AG08395 (cell line): ENCODE measurements around the gene NVL.
"Not testable (repeated sequence)": the region's sequence is repeated elsewhere in the genome, so short reads cannot be mapped to it uniquely, and the experiment has no call there.

ENCODE experiments used
- DNase-seq: peaks from one replicate; pipeline ENCODE4 v3.0.0; 2012; ENCODE audit warnings: mixed read lengths, low spot score

Gene NVL

GRCh38 chr1:224333939-224334786 is 4.2 kb upstream of the NVL start:
- DNase-seq = peak; percentile 27

GRCh38 chr1:224333309-224333926 is 3.4 kb upstream of the NVL start:
- peak; percentile 50 for DNase-seq

DNA sequence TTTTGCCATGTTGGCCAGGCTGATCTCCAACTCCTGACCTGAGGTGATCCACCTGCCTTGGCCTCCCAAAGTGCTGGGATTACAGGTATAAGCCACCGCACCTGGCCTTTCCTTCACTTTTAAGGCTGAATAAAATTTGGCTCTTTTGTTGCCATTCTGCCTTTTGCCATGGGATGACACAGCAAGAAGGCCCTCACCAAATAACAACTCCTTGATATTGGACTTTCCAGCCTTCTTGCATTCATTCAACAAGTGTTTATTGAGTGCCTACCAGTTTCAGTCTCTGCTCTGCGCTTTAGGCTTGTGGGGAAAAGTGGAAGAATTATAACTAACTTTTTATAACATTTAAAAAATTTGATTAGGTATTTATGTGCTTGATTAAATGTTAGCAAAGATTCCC is 1.9 kb upstream of the NVL start:
- DNase-seq = no peak

DNA sequence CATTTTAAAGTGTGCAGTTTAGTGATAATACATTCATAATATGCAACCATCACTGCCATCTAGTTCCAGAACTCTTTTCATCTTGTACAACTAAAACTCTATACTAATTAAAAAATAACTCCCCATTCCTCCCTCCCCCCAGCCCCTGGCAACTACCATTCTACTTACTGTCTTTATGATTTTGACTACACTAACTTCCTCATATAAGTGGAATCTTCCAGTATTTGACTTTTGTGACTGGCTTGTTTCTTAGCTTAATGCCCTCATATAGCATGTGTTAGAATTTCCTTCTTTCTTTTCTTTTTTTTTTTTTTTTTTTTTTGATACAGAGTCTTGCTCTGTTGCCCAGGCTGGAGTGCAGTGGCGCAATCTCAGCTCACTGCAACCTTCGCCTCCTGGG is 1.4 kb upstream of the NVL start:
- no peak for DNase-seq

GRCh38 chr1:224329484-224329841 is 509 bp downstream of the NVL start:
- no peak for DNase-seq

DNA sequence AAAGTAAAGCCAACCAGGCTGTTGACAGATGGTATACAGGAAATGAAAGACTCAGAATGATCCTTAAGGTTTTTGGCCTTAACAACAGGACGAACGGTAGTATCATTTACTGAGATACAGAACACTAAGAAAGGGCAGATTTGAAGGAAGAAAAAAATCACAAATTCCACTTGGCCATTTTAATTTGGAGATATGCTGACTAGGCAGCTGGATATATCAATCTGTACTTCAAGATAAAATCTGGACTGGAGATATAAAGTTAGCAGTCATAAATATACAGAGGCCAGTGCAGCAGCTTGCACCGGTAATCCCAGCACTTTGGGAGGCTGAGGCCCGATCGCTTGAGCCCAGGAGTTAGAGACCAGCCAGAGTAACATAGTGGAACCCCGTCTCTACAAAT is 1.3 kb downstream of the NVL start:
- no peak for DNase-seq

DNA sequence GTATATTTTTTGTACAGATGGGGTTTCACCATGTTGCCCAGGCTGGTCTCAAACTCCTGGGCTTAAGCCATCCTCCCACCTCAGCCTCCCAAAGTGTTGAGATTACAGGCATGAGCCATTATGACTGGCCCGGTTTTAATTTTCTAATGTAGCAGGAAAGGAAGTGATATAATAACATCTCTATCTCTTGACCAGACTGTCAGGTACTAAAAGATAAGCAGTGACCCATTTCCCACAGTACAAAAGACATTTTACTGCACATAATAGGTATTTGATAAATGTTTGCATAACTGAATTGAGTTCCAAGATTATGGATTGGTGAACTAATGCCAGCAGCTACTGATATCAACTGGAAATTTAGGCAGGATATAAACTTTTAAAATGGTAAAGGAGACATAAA is 4.0 kb downstream of the NVL start:
- DNase-seq = no peak

DNA sequence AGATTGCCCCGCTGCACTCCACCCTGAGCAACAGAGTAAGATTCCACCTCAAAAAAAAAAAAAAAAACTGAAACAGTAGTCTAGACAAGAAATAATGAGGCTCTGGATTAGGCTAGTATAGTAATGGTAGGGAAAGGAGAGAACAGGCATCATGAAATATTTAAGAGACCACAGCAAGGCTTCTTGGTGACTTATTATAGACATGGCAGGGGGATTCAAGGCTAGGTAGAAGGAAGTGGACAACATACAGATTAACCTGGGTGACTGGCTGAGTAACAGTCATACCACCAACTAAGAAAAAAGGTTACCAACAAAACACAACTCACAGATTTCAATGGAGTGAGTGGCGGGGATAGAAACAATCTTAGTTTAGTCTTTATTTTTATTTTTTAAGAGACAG is 8.3 kb downstream of the NVL start:
- no peak for DNase-seq

GRCh38 chr1:224317383-224318045 is 12.5 kb downstream of the NVL start:
- no peak for DNase-seq

GRCh38 chr1:224312025-224312424 is 17.9 kb downstream of the NVL start:
- DNase-seq = no peak

DNA sequence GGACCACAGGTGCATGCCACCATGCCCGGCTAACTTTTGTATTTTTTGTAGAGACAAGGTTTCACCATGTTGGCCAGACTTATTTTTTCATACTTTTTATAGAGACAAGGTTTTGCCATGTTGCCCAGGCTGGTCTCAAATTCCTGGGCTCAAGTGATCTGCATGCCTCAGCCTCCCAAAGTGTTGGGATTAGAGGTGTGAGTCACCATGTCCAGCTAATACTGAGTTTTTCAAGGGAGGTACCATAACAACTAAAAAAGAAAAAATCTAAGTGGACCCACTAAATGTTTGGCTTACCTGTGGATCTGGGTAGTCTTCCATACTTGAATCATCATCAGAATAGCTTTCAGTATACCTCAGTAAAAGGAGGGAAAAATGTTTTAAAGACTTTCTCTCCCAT is 18.5 kb downstream of the NVL start:
- not testable (repeated sequence) for DNase-seq

DNA sequence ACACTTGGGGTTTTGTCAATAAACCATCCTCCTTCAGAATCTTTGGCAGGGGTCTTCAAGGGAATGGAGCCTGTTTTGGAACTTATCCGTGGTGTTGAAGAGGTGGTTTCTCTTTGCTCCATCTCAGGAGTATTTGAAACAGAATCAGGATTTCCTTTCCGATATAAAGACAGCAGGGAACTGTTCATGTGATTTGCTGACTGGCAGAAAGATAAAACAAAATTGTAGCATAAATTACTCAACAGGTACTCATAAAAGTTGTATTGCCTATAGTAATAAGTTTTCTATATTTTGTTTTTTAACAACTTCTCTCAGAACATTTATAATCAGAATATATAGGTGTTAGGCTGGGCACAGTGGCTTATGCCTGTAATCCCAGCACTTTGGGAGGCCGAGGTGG is 21.9 kb downstream of the NVL start:
- no peak for DNase-seq

DNA sequence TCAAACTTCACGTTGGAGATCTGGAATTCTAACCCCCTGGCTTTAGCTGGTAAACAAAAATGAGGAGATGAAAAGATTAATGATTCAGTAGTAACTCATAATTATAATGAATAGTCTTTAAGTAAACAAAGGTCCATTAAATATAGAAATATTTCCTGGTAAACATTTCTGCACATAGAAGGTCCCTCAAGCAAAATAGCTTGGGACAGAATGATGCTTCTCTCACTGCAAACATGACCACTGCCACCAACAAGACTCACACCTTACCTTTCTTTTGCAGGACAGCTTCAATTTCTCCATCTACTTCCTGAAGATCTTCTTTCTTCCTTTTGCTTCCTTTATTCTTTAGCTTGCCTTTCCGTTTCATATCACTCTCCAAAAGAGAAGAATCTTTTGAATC is 25.2 kb downstream of the NVL start:
- DNase-seq = no peak

DNA sequence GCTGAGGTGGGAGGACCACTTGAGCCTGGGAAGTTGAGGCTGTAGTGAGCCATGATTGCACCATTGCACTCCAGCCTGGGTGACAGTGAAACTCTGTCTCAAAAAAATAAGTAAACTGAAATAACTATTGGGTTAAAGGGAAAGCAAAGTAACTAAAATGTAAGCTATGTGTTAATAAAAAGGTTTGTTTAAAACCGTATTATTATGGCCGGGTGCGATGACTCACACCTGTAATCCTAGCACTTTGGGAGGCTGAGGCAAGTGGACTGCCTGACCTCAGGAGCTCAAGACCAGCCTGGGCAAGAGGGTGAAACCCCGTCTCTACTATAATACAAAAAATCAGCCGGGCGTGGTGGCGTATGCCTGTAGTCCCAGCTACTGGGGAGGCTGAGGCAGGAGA is 27.0 kb downstream of the NVL start:
- DNase-seq = no peak

DNA sequence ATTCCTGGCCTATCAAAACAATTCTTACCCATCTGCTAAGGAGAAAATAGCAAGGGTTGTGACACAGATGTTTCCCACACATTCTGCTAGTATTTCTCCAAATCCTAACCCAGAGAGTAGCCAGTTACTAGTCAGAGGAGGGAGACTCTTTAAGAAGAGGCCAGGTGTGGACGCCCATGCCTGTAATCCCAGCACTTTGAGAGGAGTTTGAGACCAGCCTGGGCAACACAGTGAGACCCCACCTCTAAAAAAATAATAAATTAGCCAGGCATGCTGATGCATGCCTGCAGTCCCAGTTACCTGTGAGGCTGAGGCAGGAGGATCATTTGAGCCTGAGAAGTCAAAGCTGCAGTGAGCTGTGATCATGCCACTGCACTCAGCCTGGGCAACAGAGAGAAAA is 28.6 kb downstream of the NVL start:
- no peak for DNase-seq

- DNase-seq = peak; percentile 63
These were observed 29.6 kb downstream of the NVL start for GRCh38 chr1:224300346-224300745.

- DNase-seq = no peak
These were observed 31.3 kb downstream of the NVL start for GRCh38 chr1:224298346-224299330.

DNA sequence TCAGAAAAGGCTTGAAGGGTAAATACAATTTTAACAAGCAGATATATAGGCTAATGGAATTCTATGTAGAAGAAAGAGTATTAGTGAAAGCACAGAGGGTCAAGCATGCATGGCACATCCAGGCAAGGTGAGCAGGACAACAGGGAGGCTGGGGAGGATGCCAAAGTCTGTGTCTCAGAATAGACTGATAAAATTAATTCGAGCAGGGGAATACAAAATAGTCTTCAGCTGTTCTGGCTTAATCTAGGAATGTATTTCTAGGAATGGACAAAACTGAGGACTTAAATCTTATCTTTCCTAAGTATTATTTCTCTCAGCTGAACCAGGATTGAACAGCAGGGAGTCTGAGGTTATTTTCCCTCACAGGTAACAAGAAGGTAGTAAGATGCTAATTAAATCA is 35.2 kb downstream of the NVL start:
- no peak for DNase-seq

DNA sequence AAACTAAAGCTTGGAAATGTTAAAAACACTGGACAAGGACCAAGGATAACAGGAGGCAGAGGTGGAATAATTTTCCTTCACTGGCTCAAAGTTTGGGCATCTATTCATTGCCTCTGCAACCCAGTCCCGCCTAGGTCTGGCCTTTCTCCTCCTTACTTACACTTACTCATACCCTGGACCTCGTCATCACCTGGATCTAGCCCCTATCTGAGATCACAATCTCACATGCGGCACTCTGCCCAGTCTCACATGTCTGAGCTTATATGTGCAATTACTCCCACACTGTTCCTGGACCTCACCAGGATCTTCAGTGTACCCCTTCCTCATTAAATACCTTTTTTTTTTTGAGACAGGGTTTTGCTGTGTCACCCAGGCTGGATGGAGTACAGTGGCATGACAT is 37.6 kb downstream of the NVL start:
- DNase-seq = no peak

- DNase-seq = no peak
These were observed 40.6 kb downstream of the NVL start for GRCh38 chr1:224289396-224289795.

GRCh38 chr1:224287714-224288113 is 42.3 kb downstream of the NVL start:
- DNase-seq = no peak

GRCh38 chr1:224282140-224282539 is 47.8 kb downstream of the NVL start:
- DNase-seq = no peak
